ENCODE measurements around the gene ATP6V1C2. TPM values are rescaled to one million over a fixed set of nuclear protein-coding genes. Genes with fewer than 3 reads are reported as not detected.

Gene ATP6V1C2, protein sequence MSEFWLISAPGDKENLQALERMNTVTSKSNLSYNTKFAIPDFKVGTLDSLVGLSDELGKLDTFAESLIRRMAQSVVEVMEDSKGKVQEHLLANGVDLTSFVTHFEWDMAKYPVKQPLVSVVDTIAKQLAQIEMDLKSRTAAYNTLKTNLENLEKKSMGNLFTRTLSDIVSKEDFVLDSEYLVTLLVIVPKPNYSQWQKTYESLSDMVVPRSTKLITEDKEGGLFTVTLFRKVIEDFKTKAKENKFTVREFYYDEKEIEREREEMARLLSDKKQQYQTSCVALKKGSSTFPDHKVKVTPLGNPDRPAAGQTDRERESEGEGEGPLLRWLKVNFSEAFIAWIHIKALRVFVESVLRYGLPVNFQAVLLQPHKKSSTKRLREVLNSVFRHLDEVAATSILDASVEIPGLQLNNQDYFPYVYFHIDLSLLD
- 0.07 to 0.31 TPM (median 0.17 TPM) in 4 of 5 replicates, not detected in the other for total RNA-seq (2022; extraction: Qiagen RNA extraction; ENCODE audit: low read depth)

DNA sequence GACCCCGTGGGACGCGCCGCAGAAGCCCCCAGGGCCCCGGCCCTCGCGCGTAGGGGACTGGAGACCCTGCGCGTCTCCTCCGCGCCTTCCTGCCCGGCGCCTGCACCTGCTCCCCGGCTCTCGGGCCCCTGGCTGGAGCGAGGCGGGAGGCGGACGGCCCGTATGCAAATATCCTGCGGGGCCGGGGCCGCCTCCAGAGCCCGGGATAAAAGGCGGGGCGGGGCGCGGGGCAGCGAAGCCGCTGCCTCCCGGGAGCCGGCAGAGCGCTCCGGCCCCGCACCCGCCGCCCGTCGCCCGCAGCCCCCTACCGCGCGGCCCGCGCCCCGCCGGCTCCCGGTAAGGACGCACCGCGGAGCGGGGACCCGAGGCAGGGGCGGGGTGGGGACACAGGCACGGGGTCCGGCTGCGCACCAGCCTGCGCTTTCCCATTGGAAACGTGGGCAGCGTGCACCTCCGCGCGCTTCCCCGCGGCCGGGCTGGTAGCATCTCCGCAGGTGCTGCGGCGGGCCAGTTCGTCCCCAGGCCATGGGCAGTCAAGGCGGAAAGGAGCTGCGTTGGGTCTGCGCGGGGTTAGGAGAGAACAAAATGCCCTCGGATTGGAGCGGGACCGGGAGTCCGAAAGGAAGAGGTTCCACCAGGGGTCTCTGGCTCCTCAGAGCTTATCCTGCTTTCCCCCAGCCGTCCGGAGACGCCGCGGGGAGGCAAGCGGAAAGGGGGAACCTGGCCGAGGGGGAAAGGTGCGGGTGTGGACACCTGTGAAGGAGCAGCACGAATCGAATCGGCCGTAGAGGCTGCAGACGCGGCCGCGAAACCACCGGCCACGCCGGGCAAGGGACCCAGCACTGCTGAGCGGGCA lies at the start of gene ATP6V1C2:
Gene ATP6V1C2 (plus strand): TSS at position 235 of the 856 bp plus-strand sequence. CDS start 1,220 bp downstream, outside the sequence.

DNA sequence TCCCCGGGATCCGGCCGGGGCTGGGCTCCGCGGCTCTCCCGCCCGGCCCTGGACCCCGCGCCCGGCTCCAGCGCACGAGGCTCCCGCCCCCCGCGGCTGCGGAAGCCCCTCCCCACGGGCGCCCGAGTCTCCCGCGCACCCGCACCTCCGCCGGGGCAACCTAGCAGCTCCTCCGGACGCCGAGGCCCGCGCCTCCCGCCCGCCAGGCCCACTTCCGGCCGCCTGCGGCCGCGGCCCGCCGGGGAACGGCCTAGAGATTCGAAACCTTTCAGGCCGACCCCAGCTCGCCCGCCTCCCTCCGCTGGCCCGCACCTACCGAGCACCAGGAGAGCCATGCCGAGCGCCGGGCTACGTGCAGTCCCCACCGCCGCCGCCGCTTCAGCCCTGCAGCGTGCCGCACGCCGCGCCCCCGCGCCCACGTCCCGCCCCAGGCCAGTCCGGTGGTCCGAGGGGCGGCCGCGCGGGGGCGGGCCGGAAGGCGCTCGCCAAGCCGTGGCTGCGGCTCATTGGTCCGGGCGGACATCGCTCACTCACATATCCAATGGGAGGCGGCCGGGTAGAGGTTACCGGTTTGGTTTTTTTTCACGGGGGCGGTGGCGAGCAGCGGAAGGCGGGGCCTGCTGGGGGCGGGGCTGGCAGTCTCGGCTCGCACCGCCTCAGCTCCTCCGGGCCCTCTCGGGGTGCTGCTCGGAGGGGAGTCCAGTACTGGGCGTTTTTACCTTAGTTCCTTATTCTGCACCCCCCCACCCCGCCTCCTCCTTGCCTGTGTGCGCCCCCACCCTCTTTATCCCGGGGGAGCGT lies 91.1 kb downstream of the ATP6V1C2 start, which contains the start of gene PDIA6:
Gene PDIA6 (minus strand): TSS at position 424 of the 801 bp plus-strand sequence. CDS start 89 bp downstream, at position 335.

Other genes starting within 250 kb of the ATP6V1C2 start
- gene NOL10, start 31.7 kb upstream of the ATP6V1C2 start, total RNA-seq (2022; extraction: Qiagen RNA extraction; ENCODE audit: low read depth), result 40.4 to 53.1 TPM (median 42.9 TPM) in 5 replicates
- gene PDIA6, start 91.2 kb downstream of the ATP6V1C2 start, total RNA-seq (2022; extraction: Qiagen RNA extraction; ENCODE audit: low read depth), result 306 to 376 TPM (median 350 TPM) in 5 replicates
- gene KCNF1, start 190.3 kb downstream of the ATP6V1C2 start, total RNA-seq (2022; extraction: Qiagen RNA extraction; ENCODE audit: low read depth), result 20.2 to 46.1 TPM (median 40.1 TPM) in 5 replicates

All from A549 treated with ZK216348 at 1 μM for 4 hours (cell line).